IMR-90 (cell line): ENCODE results near the gene FUT2. TPM values are rescaled to one million over a fixed set of nuclear protein-coding genes. Genes with fewer than 3 reads are reported as not detected.
A peak's percentile ranks its signal among the peaks of the same experiment; 100 is the strongest.

Experiments used
- ATAC-seq: fragments of 200-7000 bp; cut with Tn5 transposase; 2 replicates; pipeline ENCODE4 v1.9.1; 2020; ENCODE audit warnings: low read depth, mild to moderate bottlenecking, moderate library complexity
- BruUV-seq: library from RNA; stranded (reverse); fragments of 400-500 nt; replicated peaks from 2 replicates; lab custom pipeline; 2021; lab: Mats Ljungman, UMichigan
- CTCF ChIA-PET: fragments of 300-600 bp; formaldehyde crosslinking; extraction: SDS; loops from one replicate; lab custom pipeline; 2021; ENCODE audit warnings: antibody characterized with exemption; lab: Yijun Ruan, JAX
- POLR2A ChIA-PET: fragments of 300-600 bp; sonication (Branson Sonifier 250); formaldehyde crosslinking; loops from one replicate; lab custom pipeline; 2022; ENCODE audit warnings: antibody characterized with exemption; ENCODE audit not compliant: unreplicated experiment; lab: Charles Lee
- DNase-seq: peaks from one replicate; pipeline ENCODE4 v3.0.0; 2013
- H2AFZ ChIP-seq: replicated peaks from 2 replicates; pipeline ENCODE3; 2013; ENCODE audit warnings: low read length, mild to moderate bottlenecking; ENCODE audit not compliant: poor library complexity
- H2AK5ac ChIP-seq: 2 replicates; pipeline ENCODE4 v1.6.1; 2013; ENCODE audit warnings: low read depth, low read length, inconsistent platforms
- H2AK9ac ChIP-seq: replicated peaks from 2 replicates; pipeline ENCODE3; 2013; ENCODE audit warnings: mild to moderate bottlenecking, low read depth, low read length, moderate library complexity; ENCODE audit not compliant: poor library complexity
- H2BK120ac ChIP-seq: 2 replicates; pipeline ENCODE4 v1.6.1; 2013; ENCODE audit warnings: low read depth, low read length, inconsistent platforms
- H2BK15ac ChIP-seq: 3 replicates; pipeline ENCODE4 v1.6.1; 2013; ENCODE audit warnings: low read depth, low read length, inconsistent platforms
- H2BK20ac ChIP-seq: 2 replicates; pipeline ENCODE4 v1.6.1; 2013; ENCODE audit warnings: low read depth, mild to moderate bottlenecking, inconsistent platforms, low read length, moderate library complexity
- H2BK5ac ChIP-seq: 2 replicates; pipeline ENCODE4 v1.6.1; 2013; ENCODE audit warnings: mild to moderate bottlenecking, low read depth, low read length, inconsistent platforms; ENCODE audit not compliant: poor library complexity, severe bottlenecking
- H3K14ac ChIP-seq: replicated peaks from 2 replicates; pipeline ENCODE4 v1.6.1; 2013; ENCODE audit warnings: low read depth, low read length, inconsistent platforms
- H3K18ac ChIP-seq: 2 replicates; pipeline ENCODE4 v1.6.1; 2013; ENCODE audit warnings: low read depth, low read length, control low read depth
- H3K23ac ChIP-seq: 2 replicates; pipeline ENCODE4 v1.6.1; 2013; ENCODE audit warnings: low read depth, low read length, inconsistent platforms
- H3K27ac ChIP-seq: 2 replicates; pipeline ENCODE4 v1.5.1; 2013; ENCODE audit warnings: mild to moderate bottlenecking, control low read depth, low read length; ENCODE audit not compliant: insufficient read depth
- H3K27me3 ChIP-seq: 2 replicates; pipeline ENCODE4 v1.6.1; 2013; ENCODE audit warnings: low read length; ENCODE audit not compliant: control insufficient read depth, insufficient read depth
- H3K36me3 ChIP-seq: 2 replicates; pipeline ENCODE4 v1.6.1; 2013; ENCODE audit warnings: low read length, mixed read lengths; ENCODE audit not compliant: control insufficient read depth, insufficient read depth
- H3K4ac ChIP-seq: 2 replicates; pipeline ENCODE4 v1.6.1; 2013; ENCODE audit warnings: low read depth, low read length, inconsistent platforms
- H3K4me1 ChIP-seq: 2 replicates; pipeline ENCODE4 v1.6.1; 2013; ENCODE audit warnings: low read length, mixed read lengths; ENCODE audit not compliant: control insufficient read depth, insufficient read depth
- H3K4me2 ChIP-seq: 2 replicates; pipeline ENCODE4 v1.6.1; 2013; ENCODE audit warnings: low read depth, mild to moderate bottlenecking, control low read depth, low read length, moderate library complexity
- H3K4me3 ChIP-seq: 2 replicates; pipeline ENCODE4 v1.5.1; 2013; ENCODE audit warnings: low read depth, mild to moderate bottlenecking, control low read depth, low read length, moderate library complexity; ENCODE audit not compliant: insufficient read depth
- H3K56ac ChIP-seq: 2 replicates; pipeline ENCODE4 v1.6.1; 2013; ENCODE audit warnings: low read length, inconsistent platforms; ENCODE audit not compliant: insufficient read depth; ENCODE audit errors: extremely low read depth
- H3K79me1 ChIP-seq, 2 experiments: 2 replicates each; pipeline ENCODE4 v1.6.1; 2013; ENCODE audit warnings: low read length in 2 of 2, inconsistent platforms in 1 of 2, low read depth in 1 of 2
- H3K9ac ChIP-seq: 2 replicates; pipeline ENCODE4 v1.6.1; 2013; ENCODE audit warnings: low read depth, low read length, control low read depth
- H3K9me1 ChIP-seq: 2 replicates; pipeline ENCODE4 v1.6.1; 2013; ENCODE audit warnings: low read length, inconsistent platforms; ENCODE audit not compliant: insufficient read depth
- H3K9me3 ChIP-seq: 2 replicates; pipeline ENCODE4 v1.6.1; 2013; ENCODE audit warnings: low read length; ENCODE audit not compliant: control insufficient read depth, insufficient read depth
- H4K20me1 ChIP-seq: 2 replicates; pipeline ENCODE4 v1.6.1; 2013; ENCODE audit warnings: low read length, inconsistent platforms; ENCODE audit not compliant: insufficient read depth
- H4K5ac ChIP-seq: 2 replicates; pipeline ENCODE4 v1.6.1; 2013; ENCODE audit warnings: mild to moderate bottlenecking, low read depth, low read length, control low read depth
- H4K8ac ChIP-seq, 2 experiments: 2 replicates each; pipeline ENCODE4 v1.6.1; 2013; ENCODE audit warnings: low read depth in 2 of 2, low read length in 2 of 2, control low read depth in 1 of 2, inconsistent platforms in 1 of 2
- H4K91ac ChIP-seq: 2 replicates; pipeline ENCODE4 v1.6.1; 2013; ENCODE audit warnings: low read depth, low read length, inconsistent platforms; ENCODE audit not compliant: insufficient read depth
- CEBPB ChIP-seq: IDR thresholded peaks from 2 replicates; pipeline ENCODE4 v1.6.1; 2012; ENCODE audit warnings: low read depth, low read length, improper control_type of control experiment
- CHD1 ChIP-seq: IDR thresholded peaks from 2 replicates; pipeline ENCODE4 v1.6.1; 2012; ENCODE audit warnings: low read depth, low read length, improper control_type of control experiment
- ELK1 ChIP-seq: fragments of 150-350 bp; IDR thresholded peaks from 2 replicates; pipeline ENCODE4 v1.6.1; 2016; ENCODE audit warnings: low read depth, mild to moderate bottlenecking, low read length, moderate library complexity, borderline replicate concordance
- FOS ChIP-seq: fragments of 150-350 bp; IDR thresholded peaks from 2 replicates; pipeline ENCODE4 v1.6.1; 2016; ENCODE audit warnings: low read depth, low read length
- MAFK ChIP-seq: IDR thresholded peaks from 2 replicates; pipeline ENCODE4 v1.6.1; 2012; ENCODE audit warnings: low read depth, low read length, improper control_type of control experiment
- MXI1 ChIP-seq: IDR thresholded peaks from 2 replicates; pipeline ENCODE4 v1.6.1; 2012; ENCODE audit warnings: low read depth, mild to moderate bottlenecking, low read length, moderate library complexity, borderline replicate concordance
- NFE2L2 ChIP-seq: fragments of 150-350 bp; IDR thresholded peaks from 2 replicates; pipeline ENCODE4 v1.6.1; 2016; ENCODE audit warnings: low read depth, mild to moderate bottlenecking, low read length
- RFX5 ChIP-seq: IDR thresholded peaks from 2 replicates; pipeline ENCODE4 v1.8.0; 2012; ENCODE audit warnings: low read depth, mild to moderate bottlenecking, low read length, moderate library complexity
- SMC3 ChIP-seq: fragments of 150-350 bp; IDR thresholded peaks from 2 replicates; pipeline ENCODE4 v1.6.1; 2016; ENCODE audit warnings: low read depth, mild to moderate bottlenecking, antibody characterized with exemption, low read length, moderate library complexity
- USF2 ChIP-seq: fragments of 150-350 bp; IDR thresholded peaks from 2 replicates; pipeline ENCODE4 v1.6.1; 2017; ENCODE audit warnings: mild to moderate bottlenecking, antibody characterized with exemption, low read length, low read depth
- WGBS, 2 experiments: methylation state at CpG; one replicate each; pipeline versions ENCODE4 v1.1.5 to v1.1.7; 2013; ENCODE audit warnings: missing lambda C conversion rate in 2 of 2; ENCODE audit not compliant: insufficient read length in 1 of 2; ENCODE audit errors: extremely low coverage in 2 of 2; 5-methylcytosine and 5-hydroxymethylcytosine counted together
- dilution Hi-C: fragments of 300-500 bp; cut with HindIII; formaldehyde crosslinking; loops from one replicate; pipeline ENCODE4 v1.14.3; 2018; ENCODE audit warnings: low sequenced_read_pairs; ENCODE audit not compliant: unreplicated experiment
- in situ Hi-C: fragments of 300-500 bp; cut with MboI; formaldehyde crosslinking; loops from 3 replicates; pipeline ENCODE4 v1.14.3; 2019; ENCODE audit warnings: low sequenced_read_pairs, inconsistent platforms, mixed read lengths
- intact Hi-C: fragments of 100-400 bp; cut with micrococcal nuclease; formaldehyde crosslinking; loops from 2 replicates; pipeline ENCODE4 v1.10.0; 2022
- polyA plus RNA-seq, 3 experiments: library from polyadenylated mRNA; depleted of rRNA; stranded (reverse); fragments of >200 nt; gene quantifications; 2 replicates each; pipeline ENCODE4 v1.2.3, GENCODE V29; 2012; ENCODE audit warnings: low replicate concordance in 1 of 3
- total RNA-seq: library from RNA; depleted of rRNA; stranded (reverse); fragments of >200 nt; gene quantifications from 2 replicates; pipeline ENCODE4 v1.2.3, GENCODE V29; 2012

Gene FUT2
- total and polyA plus RNA-seq, 2 of the 4 experiments (the other 2 are of a cell fraction) = not detected

- Histone ChIP-seq H3K56ac (no peak overlapping the region), H2AFZ (peak overlapping the region; percentile 97), H4K8ac (peak overlapping the region; percentile 44 to 95), H2BK20ac (no peak overlapping the region), H2AK9ac (peak overlapping the region; percentile 21), H3K14ac (peak overlapping the region; percentile 43; the same call in 1 of the 2 replicates), H3K36me3 (no peaks in the 10 kb centered on the region), H2BK5ac (peak overlapping the region; percentile 10), H3K4me1 (peaks cover 8% of the 10 kb centered on the region), H3K9ac (no peak overlapping the region), H3K79me1 (peaks cover 0 to 12% of the 10 kb centered on the region in 2 experiments; a peak in 3 of 4 replicates), H4K5ac (peak overlapping the region; percentile 17), H2AK5ac (no peak overlapping the region), H3K4me3 (no peak overlapping the region), H3K9me1 (peaks cover 10% of the 10 kb centered on the region), H4K20me1 (no peaks in the 10 kb centered on the region), H3K4ac (peak overlapping the region; percentile 60), H3K23ac (no peak overlapping the region), H3K18ac (no peak overlapping the region), H2BK15ac (no peak overlapping the region; the same call in 2 of the 3 replicates), H2BK120ac (0 out of 2 replicates have a peak overlapping the region, but pooled peaks have one; percentile 34), H3K27me3 (no peaks in the 10 kb centered on the region), H3K4me2 (peak overlapping the region; percentile 30), H3K27ac (no peak overlapping the region), H3K9me3 (no peaks in the 10 kb centered on the region), H4K91ac (peak overlapping the region; percentile 35; the same call in 1 of the 2 replicates)
- BruUV-seq = no TSS peak
- no peak for DNase-seq
- POLR2A ChIA-PET = no interaction called here
- intact Hi-C loops (no loop called here), in situ Hi-C loops (no loop called here), dilution Hi-C loops (no loop called here)
- 25% methylated on average over 8 of the region's 12 CpGs; no CpG with 5 or more reads in 1 of the 2 experiments for WGBS, 2 experiments
- CTCF ChIA-PET = interaction anchor here (0.6 kb wide), 1 partner anchor 12 kb away, joined by 3 read pairs; no protein-coding TSS in a partner anchor
- ATAC-seq = no peak
- TF ChIP-seq USF2 (no peak), CEBPB (no peak), MXI1 (no peak), MAFK (no peak), FOS (no peak), SMC3 (no peak), ELK1 (no peak), RFX5 (no peak), NFE2L2 (no peak), CHD1 (no peak)
Measured at GRCh38 chr19:48720251-48720612, 24.5 kb downstream of the FUT2 start.
